HG02763 (cell line): ENCODE data around the gene PKD2.
"Not testable (repeated sequence)": the region's sequence is repeated elsewhere in the genome, so short reads cannot be mapped to it uniquely, and the experiment has no call there.

ENCODE experiments used
- ATAC-seq: cut with Tn5 transposase; IDR thresholded peaks from one replicate; pipeline ENCODE4 v1.9.1; 2021; ENCODE audit warnings: mild to moderate bottlenecking, moderate library complexity; ENCODE audit not compliant: unreplicated experiment

PKD2 gene

DNA sequence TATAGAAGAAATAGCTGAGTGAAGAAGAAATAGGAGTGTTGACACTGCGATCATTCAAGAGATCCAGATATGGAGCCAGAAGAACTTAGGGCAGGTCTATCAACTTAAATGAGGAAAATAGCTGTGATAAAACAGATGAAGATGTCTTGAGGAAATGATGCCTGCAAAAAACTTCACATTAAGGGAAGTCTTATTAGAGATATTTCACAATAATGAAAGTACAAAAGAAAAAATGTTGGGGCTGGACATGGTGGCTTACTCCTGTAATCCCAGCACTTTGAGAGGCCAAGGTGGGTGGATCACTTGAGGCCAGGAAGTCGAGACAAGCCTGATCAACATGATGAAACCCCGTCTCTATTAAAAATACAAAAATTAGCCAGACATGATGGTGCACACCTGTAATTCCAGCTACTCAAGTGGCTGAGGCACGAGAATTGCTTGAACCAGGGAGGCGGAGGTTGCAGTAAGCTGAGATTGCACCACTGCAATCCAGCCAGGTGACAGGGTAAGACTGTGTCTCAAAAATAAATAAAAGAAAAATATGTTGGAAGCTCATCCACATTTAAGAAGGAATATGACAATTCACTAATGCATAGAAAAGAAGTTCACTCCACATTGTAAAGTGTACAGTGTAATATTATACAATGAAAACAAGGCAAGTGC is 56.3 kb downstream of the PKD2 start:
- ATAC-seq: no peak

DNA sequence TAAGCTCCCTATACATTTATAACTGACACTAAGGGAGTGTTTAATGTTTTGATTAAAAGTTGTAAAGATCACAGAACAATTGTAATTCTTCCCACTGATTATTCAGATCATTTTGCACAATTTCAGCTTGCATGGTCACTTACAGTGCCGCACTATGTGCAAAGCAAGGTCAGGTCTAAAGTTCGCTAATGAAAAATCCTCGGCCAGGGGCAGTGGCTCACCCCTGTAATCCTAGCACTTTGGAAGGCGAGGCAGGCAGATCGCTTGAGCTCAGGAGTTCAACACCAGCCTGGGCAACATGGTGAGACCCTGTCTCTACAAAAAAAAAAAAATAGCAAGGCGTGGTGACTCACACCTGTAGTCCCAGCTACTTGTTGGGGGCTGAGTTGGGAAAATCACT is 57.0 kb downstream of the PKD2 start:
- no peak for ATAC-seq

- no peak for ATAC-seq
These were observed 62.6 kb downstream of the PKD2 start for GRCh38 chr4:88070031-88070430.

DNA sequence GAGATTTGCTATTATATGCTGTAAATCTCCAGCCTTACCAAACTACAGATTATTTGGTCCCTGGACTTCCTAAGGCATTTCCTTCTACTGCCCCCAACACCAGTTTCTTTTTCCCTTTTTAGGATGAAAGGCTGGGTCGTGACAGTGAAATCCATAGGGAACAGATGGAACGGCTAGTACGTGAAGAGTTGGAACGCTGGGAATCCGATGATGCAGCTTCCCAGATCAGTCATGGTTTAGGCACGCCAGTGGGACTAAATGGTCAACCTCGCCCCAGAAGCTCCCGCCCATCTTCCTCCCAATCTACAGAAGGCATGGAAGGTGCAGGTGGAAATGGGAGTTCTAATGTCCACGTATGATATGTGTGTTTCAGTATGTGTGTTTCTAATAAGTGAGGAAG is 67.9 kb downstream of the PKD2 start:
- no peak for ATAC-seq

GRCh38 chr4:88077911-88078524 is 70.6 kb downstream of the PKD2 start:
- no peak for ATAC-seq

GRCh38 chr4:88078579-88078978 is 71.1 kb downstream of the PKD2 start:
- ATAC-seq: no peak

GRCh38 chr4:88080626-88081025 is 73.2 kb downstream of the PKD2 start:
- ATAC-seq: no peak

DNA sequence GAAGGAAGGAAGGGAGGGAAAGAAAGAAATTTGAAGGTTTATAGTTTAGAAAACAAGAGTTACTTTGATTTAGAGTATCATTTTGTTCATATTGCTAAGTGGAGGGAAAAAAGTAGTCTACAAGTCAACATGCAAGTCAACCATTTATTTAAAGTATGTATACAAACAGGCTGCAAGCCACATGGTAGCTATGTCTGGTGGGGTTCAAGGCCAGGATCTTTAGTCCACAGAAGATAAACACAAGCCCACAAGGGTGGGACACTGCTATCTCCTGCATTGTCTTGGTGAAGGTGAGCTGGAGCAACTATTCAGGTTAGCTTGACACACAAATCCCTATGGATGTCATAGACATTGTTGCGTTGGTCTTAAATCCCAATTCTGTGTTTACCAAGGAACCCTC is 79.6 kb downstream of the PKD2 start:
- ATAC-seq: no peak

GRCh38 chr4:88090898-88091297 is 83.5 kb downstream of the PKD2 start:
- no peak for ATAC-seq

DNA sequence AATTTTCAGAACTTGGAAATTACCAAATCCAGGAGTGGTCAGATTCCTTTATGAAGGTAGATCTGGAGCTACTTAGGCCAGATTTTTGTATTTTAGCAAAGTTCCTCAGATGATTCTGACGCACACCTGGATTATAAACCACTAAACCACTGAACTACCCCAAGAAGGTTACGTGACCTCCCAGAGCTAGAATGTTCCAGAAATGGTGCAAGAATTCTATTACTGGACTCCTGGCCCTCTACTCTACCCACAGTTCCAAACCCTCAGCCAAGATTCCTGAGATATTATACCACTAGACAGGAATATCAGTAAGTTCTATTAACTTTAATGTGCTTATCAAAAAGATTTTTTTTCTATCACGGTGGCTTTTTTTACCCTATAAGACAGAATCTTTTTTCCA is 83.9 kb downstream of the PKD2 start:
- ATAC-seq: no peak

GRCh38 chr4:88093874-88094273 is 86.4 kb downstream of the PKD2 start:
- ATAC-seq: no peak

- ATAC-seq: no peak
These were observed 89.9 kb downstream of the PKD2 start for GRCh38 chr4:88097301-88097700.

GRCh38 chr4:88097781-88098180 is 90.3 kb downstream of the PKD2 start:
- ATAC-seq: no peak

DNA sequence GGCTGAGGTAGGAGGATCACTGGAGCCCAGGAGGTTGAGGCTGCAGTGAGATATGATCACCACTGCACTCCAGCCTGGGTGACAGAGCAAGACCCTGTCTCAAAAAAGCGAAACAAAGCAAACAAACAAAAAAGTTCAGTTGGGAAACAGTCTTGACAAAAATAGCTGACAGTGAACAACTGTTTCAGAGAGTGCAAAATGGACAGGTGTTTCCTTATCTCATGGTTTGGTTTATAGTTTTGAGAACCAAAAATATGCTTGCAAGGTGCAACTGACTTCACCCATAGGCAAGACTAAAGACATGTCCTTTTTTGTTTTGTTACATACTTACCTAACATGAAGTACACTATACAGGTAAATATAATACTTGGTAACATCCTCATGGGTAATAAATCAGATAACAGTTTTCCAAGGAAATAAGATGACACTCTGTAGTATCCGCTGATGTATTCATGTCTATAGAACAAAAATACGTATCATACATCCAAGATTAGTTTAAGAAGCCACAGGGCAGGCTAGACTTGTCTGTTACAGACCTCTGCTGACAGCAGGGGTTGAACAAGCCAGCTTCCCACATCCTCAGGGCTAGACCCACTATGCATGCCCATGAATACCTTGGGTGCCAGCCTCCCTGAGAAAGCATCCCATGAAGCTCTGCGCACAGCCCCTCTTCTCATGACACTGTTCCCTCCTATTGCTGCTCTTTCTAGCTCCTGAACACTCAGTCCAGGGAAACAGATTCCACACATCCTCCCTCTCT is 91.7 kb downstream of the PKD2 start:
- no peak for ATAC-seq

DNA sequence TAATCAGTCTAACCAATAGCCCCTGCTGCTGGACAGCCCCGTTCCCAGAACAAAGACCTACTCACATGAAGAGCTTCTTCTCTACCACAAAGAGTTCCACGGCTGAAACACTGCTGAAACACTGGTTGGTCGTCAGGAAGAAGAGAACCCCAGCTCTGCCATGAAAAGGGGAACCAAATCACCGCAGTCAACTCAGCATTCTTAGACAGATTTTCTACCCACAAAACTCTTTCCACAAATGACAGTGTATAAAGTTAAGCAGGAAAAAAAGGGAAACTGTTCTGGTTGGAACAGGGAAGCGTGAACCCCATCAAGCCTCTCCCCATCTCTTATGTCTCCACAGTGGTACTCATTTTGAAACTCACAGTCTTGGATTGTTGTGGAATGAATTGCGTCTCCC is 93.7 kb downstream of the PKD2 start:
- ATAC-seq: no peak

DNA sequence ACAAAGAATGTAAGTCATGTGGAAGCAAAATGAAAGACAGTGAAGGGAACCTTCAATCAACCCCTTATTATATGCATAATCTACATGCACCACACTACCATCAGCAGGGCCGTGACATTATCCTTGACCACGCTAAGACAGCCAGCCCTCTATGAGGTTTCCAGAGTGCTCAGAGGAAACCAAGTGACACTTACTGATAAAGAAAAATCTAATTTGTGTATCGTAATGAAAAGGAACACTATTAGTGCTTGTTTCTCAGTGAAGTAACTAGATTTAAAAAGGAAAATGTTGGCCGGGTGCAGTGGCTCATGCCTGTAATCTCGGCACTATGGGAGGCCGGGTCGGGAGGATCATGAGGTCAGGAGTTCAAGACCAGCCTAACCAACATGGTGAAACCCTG is 94.6 kb downstream of the PKD2 start:
- no peak for ATAC-seq

DNA sequence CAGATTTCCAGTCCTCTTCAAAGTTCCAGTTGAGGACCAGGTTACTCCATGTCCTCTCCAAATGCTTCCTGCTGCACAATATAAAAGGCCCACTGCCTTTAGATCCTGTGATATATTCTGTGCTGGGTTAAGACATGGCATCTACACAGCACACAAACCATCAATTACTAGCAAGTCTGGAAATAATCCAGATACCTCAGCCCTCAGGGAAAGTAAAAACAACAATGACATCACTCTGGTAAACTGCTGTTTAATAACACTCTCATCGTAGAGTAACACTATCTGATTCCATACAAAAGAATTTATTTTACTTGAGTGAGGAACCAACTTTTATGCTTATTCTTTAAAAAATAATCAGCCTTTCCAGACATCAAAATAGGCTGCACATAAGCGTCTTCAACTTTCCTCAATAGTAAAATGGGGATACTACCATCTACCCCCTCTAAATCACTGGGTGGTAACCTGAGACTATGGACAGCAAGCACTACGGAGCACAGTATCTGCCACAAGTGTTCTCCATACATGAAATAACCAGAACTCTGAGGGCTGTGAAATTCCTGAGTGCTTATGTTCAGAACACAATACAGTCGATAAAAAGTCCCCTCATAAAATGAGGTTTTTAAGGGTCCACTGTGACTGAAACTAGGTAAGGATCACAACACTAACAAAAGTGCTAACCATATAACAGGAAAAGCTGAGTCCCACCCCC is 97.6 kb downstream of the PKD2 start:
- no peak for ATAC-seq

DNA sequence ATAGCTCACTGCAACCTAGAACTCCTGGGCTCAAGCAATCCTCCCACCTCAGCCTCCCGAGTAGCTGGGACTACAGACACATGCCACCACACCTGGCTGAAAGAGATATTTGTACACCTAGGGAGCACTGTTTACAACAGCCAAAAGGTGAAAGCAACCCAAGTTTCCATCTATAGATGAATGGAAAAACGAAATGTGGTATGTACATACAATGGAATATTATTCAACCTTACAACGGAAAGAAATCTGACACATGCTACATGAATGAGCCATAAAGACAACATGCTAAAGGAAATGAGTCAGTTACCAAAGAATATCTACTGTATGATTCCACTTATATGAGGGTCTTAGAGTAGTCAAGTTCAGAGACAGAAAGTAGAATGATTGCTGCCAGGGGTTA is 98.8 kb downstream of the PKD2 start:
- ATAC-seq: no peak

GRCh38 chr4:88107406-88108107 is 100.1 kb downstream of the PKD2 start:
- no peak for ATAC-seq

GRCh38 chr4:88108108-88108465 is 100.7 kb downstream of the PKD2 start:
- ATAC-seq: not testable (repeated sequence)

DNA sequence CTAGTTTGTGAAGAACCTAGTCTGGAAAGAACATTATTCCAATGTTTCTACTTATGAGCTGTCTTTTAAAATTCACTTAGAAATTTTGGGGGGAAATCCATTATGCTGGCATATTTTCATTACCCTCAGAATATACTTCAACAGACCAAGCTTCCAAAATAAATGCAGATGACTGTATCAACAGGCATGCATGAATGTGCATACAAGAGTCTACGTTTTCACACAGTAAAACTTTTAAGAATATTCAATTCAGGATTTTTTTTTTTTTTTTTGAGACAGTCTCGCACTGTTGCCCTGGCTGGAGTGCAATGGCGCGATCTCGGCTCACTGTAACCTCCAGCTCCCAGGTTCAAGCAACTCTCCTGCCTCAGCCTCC is 101.3 kb downstream of the PKD2 start:
- ATAC-seq: no peak
